ENCODE results near the gene N4BP2L1.

N4BP2L1 gene

DNA sequence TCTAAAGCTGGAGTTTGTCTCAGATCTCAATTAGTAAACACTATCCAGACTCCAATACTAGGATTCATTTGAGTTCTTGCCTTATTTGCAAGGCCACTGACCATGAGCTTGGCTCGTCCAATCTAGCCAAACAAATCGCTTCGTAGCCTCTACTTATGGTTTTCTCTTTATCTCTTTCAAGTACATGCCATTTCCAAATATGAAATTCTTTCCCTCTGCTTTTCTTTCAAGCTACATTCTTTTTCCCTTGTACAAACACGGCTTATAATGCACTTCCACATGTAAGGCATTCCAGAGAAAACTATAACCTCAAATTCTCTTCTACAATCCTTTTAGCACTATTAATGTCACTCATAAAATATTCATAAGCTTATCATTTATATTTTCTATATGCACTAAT, 10.9 kb upstream of the N4BP2L1 start:
- no peak for DNase-seq

DNA sequence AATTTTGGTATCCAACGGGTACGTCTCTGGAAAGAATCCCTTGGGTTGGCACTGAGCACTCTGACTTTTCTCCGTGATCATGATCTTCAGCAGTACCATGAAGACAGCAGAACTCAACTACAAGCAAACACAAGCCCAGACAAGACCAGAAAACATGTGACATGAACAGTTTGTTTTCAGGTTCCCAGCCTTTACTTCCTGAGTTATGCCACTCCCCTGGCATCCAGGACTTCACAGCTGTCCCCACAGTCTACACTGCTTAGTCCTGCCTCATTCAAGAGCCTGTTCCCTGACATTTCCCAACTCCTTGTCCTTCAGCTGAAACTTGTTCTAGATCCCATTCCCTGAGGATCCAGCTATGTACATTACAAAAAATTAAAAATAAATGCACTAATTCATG, 4.9 kb upstream of the N4BP2L1 start:
- DNase-seq = no peak

DNA sequence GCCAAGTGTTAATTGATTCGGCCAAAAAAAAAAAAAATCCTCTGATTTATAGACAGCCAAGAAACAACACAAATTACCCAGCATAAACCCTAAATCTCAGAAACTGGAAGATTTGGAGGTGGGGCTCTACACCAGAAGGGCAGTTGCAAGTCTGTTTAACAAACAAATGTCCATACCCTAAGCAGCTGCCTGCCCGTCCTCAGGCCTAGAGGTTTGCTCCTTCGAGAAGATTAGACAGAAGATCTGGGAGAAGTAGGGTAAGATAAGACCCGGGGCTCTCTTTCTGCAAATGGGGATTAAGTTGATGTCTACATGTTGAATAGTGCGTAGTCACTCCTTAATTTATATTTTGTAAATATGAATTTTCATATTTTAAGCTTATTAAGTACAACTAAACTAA, 3.4 kb upstream of the N4BP2L1 start:
- DNase-seq = no peak

- no peak for DNase-seq
Observed at GRCh38 chr13:32430018-32430747, 2.3 kb upstream of the N4BP2L1 start.

DNA sequence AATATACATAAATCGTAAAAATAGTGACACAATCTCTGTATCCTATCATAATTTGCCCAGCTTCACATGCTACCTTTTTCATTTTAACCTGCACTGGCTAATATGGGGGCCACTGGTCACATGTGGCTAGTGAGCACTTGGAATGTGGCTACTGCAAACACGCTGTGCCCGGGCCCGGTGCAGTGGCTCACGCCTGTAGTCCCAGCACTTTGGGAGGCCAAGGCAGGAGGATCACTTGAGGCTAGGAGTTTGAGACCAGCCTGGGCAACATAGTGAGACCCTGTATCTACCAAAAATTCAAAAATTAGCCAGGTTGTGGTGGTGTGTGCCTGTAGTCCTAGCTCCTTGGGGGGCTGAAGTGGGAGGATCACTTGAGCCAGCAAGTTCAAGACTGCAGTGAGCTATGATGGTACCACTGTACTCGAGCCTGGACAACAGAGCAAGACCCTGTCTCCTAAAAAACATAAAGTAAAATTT, 1.5 kb upstream of the N4BP2L1 start:
- DNase-seq = no peak

DNA sequence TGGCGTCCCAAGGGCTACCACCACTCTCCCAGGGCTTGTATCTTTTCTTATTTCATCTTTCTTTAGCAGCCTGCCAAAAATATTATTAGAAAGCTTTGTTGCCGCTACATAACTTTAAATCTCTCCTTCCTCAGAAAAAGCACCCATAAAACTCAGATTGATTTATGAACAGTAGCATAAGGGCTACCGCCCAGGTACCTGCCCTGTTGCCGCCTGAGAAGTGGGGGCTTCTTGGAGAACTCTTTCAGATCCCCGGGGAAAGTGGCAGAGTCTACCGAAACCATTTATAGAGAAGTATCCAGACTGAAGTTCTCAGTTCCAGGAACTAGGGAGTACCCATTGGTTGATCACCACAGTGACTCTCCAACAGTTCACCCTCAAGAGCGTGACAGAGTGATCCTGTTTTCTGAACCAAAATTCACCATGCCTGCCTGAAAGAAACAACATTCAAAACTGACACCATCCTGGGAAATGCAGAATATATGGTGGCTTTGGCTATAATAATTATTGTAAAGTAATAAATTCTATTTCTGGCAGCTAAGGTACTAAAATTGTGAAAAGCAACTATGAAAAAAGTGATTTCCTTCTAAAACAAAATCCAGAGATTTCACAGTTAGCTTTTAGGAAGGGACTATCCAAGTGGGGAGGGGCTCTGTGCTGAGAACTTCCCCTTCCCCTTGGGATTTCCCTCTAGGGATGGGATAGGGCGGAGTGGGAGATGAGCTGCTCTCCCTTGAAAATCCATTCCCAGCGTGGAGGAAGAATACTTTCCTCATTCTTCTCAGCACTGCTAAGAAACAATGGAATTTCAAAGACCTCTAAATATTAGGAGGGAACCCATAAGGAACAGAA, 877 bp upstream of the N4BP2L1 start:
- DNase-seq = no peak

GRCh38 chr13:32426990-32427851, 709 bp downstream of the N4BP2L1 start:
- peak; percentile 71 for DNase-seq

GRCh38 chr13:32426191-32426989, 1.5 kb downstream of the N4BP2L1 start:
- no peak for DNase-seq

- no peak for DNase-seq
Observed at GRCh38 chr13:32425158-32425557, 2.8 kb downstream of the N4BP2L1 start.

DNA sequence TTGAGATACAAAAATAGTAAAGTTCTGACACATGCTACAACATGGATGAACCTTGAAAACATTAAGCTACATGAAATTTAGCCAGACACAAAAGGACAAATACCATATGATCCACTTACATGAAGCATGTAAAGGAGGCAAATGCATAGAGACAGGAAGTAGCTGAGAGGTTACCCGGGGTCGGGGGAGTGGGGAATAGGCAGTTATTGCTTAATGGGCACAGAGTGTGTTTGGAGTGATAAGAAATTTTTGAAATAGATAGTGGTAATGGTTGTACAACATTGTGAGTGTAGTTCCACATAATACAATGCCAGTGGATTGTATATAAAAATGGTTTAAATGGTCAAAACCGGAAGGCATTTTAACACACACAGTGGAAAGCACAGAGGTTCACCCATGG, 4.3 kb downstream of the N4BP2L1 start:
- no peak for DNase-seq

DNA sequence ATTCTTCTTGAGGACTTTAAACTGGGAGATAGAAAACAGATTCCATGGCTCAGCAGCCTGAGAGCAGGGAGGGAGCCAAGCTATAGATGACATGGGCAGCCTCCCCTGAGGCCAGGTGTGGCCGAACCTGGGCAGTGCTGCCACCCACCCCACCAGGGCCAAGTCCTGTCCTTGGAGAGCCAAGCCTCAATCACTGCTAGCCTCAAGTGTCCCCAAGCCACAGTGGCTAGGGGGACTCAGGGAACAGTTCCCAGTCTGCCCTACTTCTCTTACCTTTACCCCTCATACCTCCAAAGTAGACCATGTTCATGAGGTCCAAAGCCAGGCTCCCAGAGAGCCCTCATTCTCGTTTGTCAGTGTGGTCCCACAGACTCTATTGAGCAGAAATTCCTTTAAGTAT, 8.1 kb downstream of the N4BP2L1 start:
- no peak for DNase-seq

- no peak for DNase-seq
Observed at GRCh38 chr13:32417995-32418394, 9.9 kb downstream of the N4BP2L1 start.

DNA sequence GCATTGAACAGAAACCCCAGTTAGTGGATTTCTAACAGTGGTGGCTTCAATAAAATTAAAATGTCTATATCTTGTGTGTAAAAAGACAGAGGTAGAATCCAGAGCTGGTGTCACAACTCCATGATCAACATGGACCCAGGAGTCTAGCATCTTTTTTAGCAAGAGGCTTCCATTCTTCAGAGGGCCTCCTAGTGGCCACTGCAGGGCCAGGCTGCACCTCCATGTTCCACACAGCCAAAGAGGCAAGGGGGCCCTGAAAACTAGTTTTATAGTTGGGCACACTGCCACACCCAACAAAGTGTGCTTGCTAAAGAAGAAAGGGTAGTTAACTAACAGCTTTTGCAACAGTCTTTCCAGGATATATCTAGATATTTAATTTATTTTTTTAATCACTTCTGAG, 12.9 kb downstream of the N4BP2L1 start:
- DNase-seq = no peak

DNA sequence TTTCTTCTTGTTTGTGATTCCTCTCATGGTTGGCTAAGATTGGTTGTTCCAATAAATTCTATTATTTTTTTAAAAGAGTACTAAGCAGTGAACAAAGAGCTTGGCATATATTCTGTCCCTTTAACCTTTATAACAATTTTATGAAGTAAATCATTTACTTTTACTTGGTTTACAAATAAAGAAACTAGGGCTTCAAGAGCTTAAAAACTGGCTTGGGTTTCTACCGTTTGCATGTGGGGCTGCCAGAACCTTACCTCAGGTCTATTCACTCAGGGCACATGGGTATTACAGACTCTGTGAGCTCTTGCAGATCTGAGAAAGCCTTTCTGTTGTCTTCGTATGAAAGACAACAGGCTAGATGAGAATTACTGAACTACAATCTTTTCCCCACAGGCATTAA, 13.3 kb downstream of the N4BP2L1 start:
- DNase-seq = no peak

DNA sequence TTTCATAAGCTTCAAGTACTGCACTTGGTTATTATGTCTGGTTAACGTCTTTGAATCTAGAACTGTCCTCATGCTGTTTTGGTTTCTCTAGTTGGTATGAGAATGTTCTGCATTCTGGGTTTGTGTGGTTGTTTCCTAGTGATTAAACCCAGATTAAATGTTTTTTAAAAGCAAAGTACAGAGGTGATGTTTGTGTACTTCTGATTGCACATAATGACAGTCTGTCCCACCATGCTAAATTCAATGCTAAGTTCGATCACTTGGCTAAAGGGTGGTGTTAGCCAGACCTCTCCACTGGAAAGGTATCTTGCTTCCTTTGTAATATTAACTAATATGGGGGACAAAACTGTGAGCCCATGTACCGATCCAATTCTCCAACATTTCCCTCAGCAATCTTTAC, 14.6 kb downstream of the N4BP2L1 start:
- DNase-seq = no peak

GRCh38 chr13:32409561-32410421, 18.1 kb downstream of the N4BP2L1 start:
- peak; percentile 49 for DNase-seq

DNA sequence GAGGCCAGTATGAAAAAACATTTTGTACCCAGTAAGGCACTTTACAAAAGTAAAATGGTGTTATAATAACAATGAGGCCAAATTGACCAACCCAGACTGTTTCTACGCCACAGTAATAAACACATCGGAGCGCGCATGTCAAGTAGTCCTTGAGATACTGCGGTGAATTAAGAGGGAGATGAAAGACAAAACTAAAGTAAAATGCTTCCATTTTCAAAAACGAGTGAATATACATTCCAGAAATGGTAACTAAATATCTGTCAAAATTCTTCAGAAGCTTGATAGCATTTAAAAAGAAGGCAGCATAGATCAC, 19.0 kb downstream of the N4BP2L1 start:
- DNase-seq = no peak

- DNase-seq = peak; percentile 9
Observed at GRCh38 chr13:32408296-32409000, 19.5 kb downstream of the N4BP2L1 start.

- DNase-seq = no peak
Observed at GRCh38 chr13:32407854-32408253, 20.1 kb downstream of the N4BP2L1 start.

- no peak for DNase-seq
Observed at GRCh38 chr13:32403108-32403507, 24.8 kb downstream of the N4BP2L1 start.

Data from right kidney (tissue), 1 donor.